Liver (tissue), 9 donors: ENCODE data around the gene DHPS. TPM values are rescaled to one million over a fixed set of nuclear protein-coding genes. Genes with fewer than 3 reads are reported as not detected.

ENCODE experiments used
- DNase-seq: peaks from one replicate; pipeline ENCODE4 v3.0.0-alpha.2; 2017; ENCODE audit warnings: low spot score
- H3K27ac ChIP-seq, 2 donors: one replicate each; pipeline ENCODE4 v1.7.0; 2013; ENCODE audit warnings: inconsistent platforms in 2 of 2, low read length in 2 of 2, control low read depth in 1 of 2, low read depth in 1 of 2, mild to moderate bottlenecking in 1 of 2
- H3K27me3 ChIP-seq, 4 donors: one replicate each; pipeline versions ENCODE4 v1.6.1 to v1.7.0; 2013; ENCODE audit warnings: low read length in 3 of 4, inconsistent platforms in 1 of 4, mild to moderate bottlenecking in 1 of 4, moderate library complexity in 1 of 4; ENCODE audit not compliant: control insufficient read depth in 4 of 4, insufficient read depth in 4 of 4
- H3K36me3 ChIP-seq, 4 donors: one replicate each; pipeline versions ENCODE4 v1.6.1 to v1.7.0; 2013; ENCODE audit warnings: low read length in 3 of 4, mild to moderate bottlenecking in 3 of 4, low read depth in 1 of 4, moderate library complexity in 1 of 4; ENCODE audit not compliant: control insufficient read depth in 4 of 4, insufficient read depth in 3 of 4
- H3K4me1 ChIP-seq, 4 donors: one replicate each; pipeline versions ENCODE4 v1.6.1 to v1.7.0; 2013; ENCODE audit warnings: low read length in 3 of 4, mild to moderate bottlenecking in 3 of 4, moderate library complexity in 1 of 4; ENCODE audit not compliant: control insufficient read depth in 4 of 4, insufficient read depth in 4 of 4
- H3K4me3 ChIP-seq, 3 donors: one replicate each; pipeline versions ENCODE4 v1.6.1 to v1.7.0; 2013; ENCODE audit warnings: low read length in 3 of 3, control low read depth in 1 of 3, low read depth in 1 of 3, mild to moderate bottlenecking in 1 of 3
- H3K9ac ChIP-seq, 2 donors: one replicate each; pipeline ENCODE4 v1.7.0; 2013; ENCODE audit warnings: low read length in 2 of 2, mild to moderate bottlenecking in 2 of 2, moderate library complexity in 2 of 2, control low read depth in 1 of 2, low read depth in 1 of 2
- H3K9me3 ChIP-seq, 4 donors: one replicate each; pipeline versions ENCODE4 v1.6.1 to v1.7.0; 2013; ENCODE audit warnings: low read length in 3 of 4; ENCODE audit not compliant: control insufficient read depth in 4 of 4
- FOXA1 ChIP-seq: IDR thresholded peaks from 2 replicates; pipeline ENCODE4 v1.6.1; 2016; ENCODE audit warnings: antibody characterized with exemption
- FOXA2 ChIP-seq: IDR thresholded peaks from 2 replicates; pipeline ENCODE4 v1.6.1; 2016; ENCODE audit warnings: antibody characterized with exemption
- GABPA ChIP-seq, 2 donors: IDR thresholded peaks in 1 of 2; conservative IDR thresholded peaks in 1 of 2; 2 replicates each; pipeline ENCODE4 v1.6.1; 2016; ENCODE audit warnings: antibody characterized with exemption in 2 of 2, mild to moderate bottlenecking in 1 of 2, moderate library complexity in 1 of 2
- HNF4A ChIP-seq, 2 donors: conservative IDR thresholded peaks; 2 replicates each; pipeline ENCODE4 v1.6.1; 2016; ENCODE audit warnings: antibody characterized with exemption in 2 of 2, mild to moderate bottlenecking in 2 of 2
- HNF4G ChIP-seq: IDR thresholded peaks from 2 replicates; pipeline ENCODE4 v1.6.1; 2016; ENCODE audit warnings: antibody characterized with exemption
- JUND ChIP-seq, 2 donors: IDR thresholded peaks; 2 replicates each; pipeline ENCODE4 v1.6.1; 2016; ENCODE audit warnings: antibody characterized with exemption in 2 of 2
- NR2F2 ChIP-seq: IDR thresholded peaks from 2 replicates; pipeline ENCODE4 v1.6.1; 2016; ENCODE audit warnings: antibody characterized with exemption
- RAD21 ChIP-seq, 2 donors: IDR thresholded peaks; 2 replicates each; pipeline ENCODE4 v1.6.1; 2016; ENCODE audit warnings: antibody characterized with exemption in 2 of 2, mild to moderate bottlenecking in 2 of 2
- RXRA ChIP-seq, 2 donors: IDR thresholded peaks; 2 replicates each; pipeline ENCODE4 v1.6.1; 2017 to 2018; ENCODE audit warnings: antibody characterized with exemption in 2 of 2, mild to moderate bottlenecking in 1 of 2
- SP1 ChIP-seq: IDR thresholded peaks from 2 replicates; pipeline ENCODE4 v1.6.1; 2018; ENCODE audit warnings: antibody characterized with exemption, mild to moderate bottlenecking
- TAF1 ChIP-seq: conservative IDR thresholded peaks from 2 replicates; pipeline ENCODE4 v1.6.1; 2016; ENCODE audit warnings: antibody characterized with exemption, mild to moderate bottlenecking
- YY1 ChIP-seq: IDR thresholded peaks from 2 replicates; pipeline ENCODE4 v1.6.1; 2016; ENCODE audit warnings: antibody characterized with exemption, mild to moderate bottlenecking
- WGBS: extraction: QIAGEN DNeasy Blood & Tissue Kit; methylation state at CpG from one replicate; pipeline ENCODE4 v1.1.7; 2013; 5-methylcytosine and 5-hydroxymethylcytosine counted together
- polyA plus RNA-seq, 2 donors: library from polyadenylated mRNA; stranded (reverse) in 1 of 2; unstranded in 1 of 2; fragments of 200-250 nt in 1 of 2; fragments of >200 nt in 1 of 2; fragmentation: Nextera tagmentation in 1 of 2; extraction: Ambion mirVana in 1 of 2; gene quantifications; one replicate each; pipeline versions ENCODE4 v1.2.1 to v1.2.3, GENCODE V29; 2013 to 2015
- total RNA-seq, 2 donors: library from RNA; depleted of rRNA; stranded (reverse); fragments of >200 nt; gene quantifications; one replicate each; pipeline ENCODE4 v1.2.3, GENCODE V29; 2014
- TF ChIP-seq, protein P1 (sequence below): IDR thresholded peaks from 2 replicates; pipeline ENCODE4 v1.6.1; 2016; ENCODE audit warnings: antibody characterized with exemption, mild to moderate bottlenecking
- TF ChIP-seq, protein P2 (sequence below): IDR thresholded peaks from 2 replicates; pipeline ENCODE4 v1.6.1; 2016; ENCODE audit warnings: antibody characterized with exemption
- donor health status: healthy.
- donor health status: healthy.
- donor health status: healthy.
- donor health status: healthy.
- donor health status: healthy.

Gene DHPS
- total and polyA plus RNA-seq, 4 donors, result 29.1 to 53.9 (median 42.6) TPM

DNA sequence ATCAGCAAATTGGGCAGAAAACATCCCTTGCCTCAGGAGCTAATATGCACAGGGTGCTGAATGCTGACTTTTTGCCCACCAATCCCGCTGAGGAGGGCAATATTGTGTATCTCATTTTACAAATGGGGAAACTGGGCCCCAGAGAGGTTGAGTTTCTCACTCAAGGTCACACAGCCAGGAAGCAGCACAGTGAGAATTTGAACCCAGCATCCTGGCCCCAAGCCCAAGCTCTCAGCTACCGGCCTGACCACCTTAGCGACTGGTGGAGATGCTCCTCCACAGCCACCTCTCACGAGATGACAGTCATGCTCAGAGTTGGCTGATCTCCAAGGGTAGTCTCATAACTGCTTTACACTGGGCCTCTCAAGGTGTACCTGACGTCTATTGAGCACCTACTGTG, 11.3 kb upstream of the DHPS start:
- TF ChIP-seq HNF4G (no peak), FOXA2 (no peak), YY1 (no peak), SP1 (no peak), FOXA1 (no peak)
- Histone ChIP-seq H3K27ac (no peak overlapping the region), H3K27me3 (no peaks in the 10 kb centered on the region), H3K9me3 (no peaks in the 10 kb centered on the region), H3K36me3 (peaks cover 0 to under 1% (median 0%) of the 10 kb centered on the region in 4 donors), H3K9ac (no peak overlapping the region), H3K4me1 (peaks cover 5 to 22% (median 16%) of the 10 kb centered on the region in 4 donors), H3K4me3 (no peak overlapping the region)
- WGBS, result 93% methylated on average over 5 of the region's 5 CpGs
- DNase-seq, result no peak

DNA sequence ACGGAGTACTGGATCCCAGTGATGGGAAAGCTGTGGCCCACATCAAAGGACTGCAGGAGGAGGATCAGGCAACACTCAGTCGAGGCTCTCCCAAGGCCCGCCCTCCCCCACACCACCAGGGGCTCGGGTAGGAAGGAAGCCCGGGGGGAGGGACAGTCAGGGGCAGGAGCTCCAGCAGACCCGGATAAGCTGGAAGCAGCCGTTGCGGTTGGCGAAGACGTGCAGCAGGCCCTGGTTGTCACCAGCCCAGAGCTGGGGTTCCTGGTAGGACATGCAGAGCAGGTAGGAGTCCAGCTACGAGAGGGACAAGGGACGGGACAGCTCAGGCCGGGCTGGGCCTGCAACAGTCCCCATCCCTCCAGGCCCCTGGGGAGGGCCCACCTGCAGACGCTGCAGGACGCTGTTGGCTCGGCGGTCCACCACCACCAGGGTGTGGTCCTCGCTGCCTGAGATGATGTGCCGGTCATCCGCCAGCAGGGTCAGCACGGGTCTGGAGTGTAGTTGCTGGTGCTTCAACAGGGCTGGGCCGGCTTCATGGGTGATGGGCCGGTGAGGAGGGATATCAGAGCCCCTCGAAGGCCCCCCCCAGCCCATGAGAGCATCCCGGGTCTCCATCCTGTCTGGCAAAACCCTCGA, 8.0 kb upstream of the DHPS start:
- Histone ChIP-seq H3K27me3 (no peaks in the 10 kb centered on the region), H3K4me3 (no peak overlapping the region), H3K36me3 (no peaks in the 10 kb centered on the region), H3K27ac (no peak overlapping the region), H3K4me1 (peaks cover 0 to under 1% (median 0%) of the 10 kb centered on the region in 4 donors), H3K9me3 (no peaks in the 10 kb centered on the region), H3K9ac (no peak overlapping the region)
- no peak for TF ChIP-seq RXRA (IDR thresholded peaks at IDR 0.05)
- TF ChIP-seq, protein P1, sequence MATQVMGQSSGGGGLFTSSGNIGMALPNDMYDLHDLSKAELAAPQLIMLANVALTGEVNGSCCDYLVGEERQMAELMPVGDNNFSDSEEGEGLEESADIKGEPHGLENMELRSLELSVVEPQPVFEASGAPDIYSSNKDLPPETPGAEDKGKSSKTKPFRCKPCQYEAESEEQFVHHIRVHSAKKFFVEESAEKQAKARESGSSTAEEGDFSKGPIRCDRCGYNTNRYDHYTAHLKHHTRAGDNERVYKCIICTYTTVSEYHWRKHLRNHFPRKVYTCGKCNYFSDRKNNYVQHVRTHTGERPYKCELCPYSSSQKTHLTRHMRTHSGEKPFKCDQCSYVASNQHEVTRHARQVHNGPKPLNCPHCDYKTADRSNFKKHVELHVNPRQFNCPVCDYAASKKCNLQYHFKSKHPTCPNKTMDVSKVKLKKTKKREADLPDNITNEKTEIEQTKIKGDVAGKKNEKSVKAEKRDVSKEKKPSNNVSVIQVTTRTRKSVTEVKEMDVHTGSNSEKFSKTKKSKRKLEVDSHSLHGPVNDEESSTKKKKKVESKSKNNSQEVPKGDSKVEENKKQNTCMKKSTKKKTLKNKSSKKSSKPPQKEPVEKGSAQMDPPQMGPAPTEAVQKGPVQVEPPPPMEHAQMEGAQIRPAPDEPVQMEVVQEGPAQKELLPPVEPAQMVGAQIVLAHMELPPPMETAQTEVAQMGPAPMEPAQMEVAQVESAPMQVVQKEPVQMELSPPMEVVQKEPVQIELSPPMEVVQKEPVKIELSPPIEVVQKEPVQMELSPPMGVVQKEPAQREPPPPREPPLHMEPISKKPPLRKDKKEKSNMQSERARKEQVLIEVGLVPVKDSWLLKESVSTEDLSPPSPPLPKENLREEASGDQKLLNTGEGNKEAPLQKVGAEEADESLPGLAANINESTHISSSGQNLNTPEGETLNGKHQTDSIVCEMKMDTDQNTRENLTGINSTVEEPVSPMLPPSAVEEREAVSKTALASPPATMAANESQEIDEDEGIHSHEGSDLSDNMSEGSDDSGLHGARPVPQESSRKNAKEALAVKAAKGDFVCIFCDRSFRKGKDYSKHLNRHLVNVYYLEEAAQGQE, result no peak
- TF ChIP-seq YY1, result no peak
- no peak for TF ChIP-seq NR2F2
- TF ChIP-seq RAD21 (IDR thresholded peaks at IDR 0.05), result no peak
- no peak for TF ChIP-seq SP1
- WGBS, result 84% methylated on average over 26 of the region's 26 CpGs
- DNase-seq, result no peak

DNA sequence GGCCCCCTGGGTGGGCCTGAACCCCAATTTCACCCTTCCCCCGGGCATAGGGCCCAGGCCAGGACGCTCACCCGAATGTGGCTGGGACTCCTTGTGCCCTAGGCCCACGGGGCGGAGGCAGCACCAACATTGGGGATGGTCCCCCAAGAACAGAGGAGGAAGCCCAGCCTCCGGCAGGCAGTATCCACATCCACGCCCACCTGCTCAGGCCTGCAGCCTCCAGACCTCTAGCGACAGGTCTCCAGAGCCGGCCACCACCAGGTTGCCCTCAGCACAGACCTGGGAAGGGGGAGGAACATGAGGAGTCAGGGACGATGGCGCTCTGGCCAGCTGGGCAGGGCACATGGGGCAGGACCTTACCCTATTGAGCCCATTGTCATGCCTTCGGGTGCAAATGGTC, 7.3 kb upstream of the DHPS start:
- 95% methylated on average over 12 of the region's 12 CpGs for WGBS
- DNase-seq, result no peak
- H3K27ac ChIP-seq, result no peak overlapping the region

More for the DNA sequence above, 7.3 kb upstream of the DHPS start:
- no peaks in the 10 kb centered on the region for H3K4me1 ChIP-seq
- H3K9ac ChIP-seq, result no peak overlapping the region
- no peaks in the 10 kb centered on the region for H3K9me3 ChIP-seq
- no peak overlapping the region for H3K4me3 ChIP-seq
- no peaks in the 10 kb centered on the region for H3K36me3 ChIP-seq
- TF ChIP-seq GABPA (IDR thresholded peaks at IDR 0.05 in 1 of 2, conservative IDR thresholded peaks at IDR 0.05 in 1 of 2) (no peak), FOXA1 (no peak), FOXA2 (no peak), JUND (IDR thresholded peaks at IDR 0.05) (no peak), HNF4G (no peak), TAF1 (no peak), HNF4A (conservative IDR thresholded peaks at IDR 0.05) (no peak), RXRA (IDR thresholded peaks at IDR 0.05) (no peak), SP1 (no peak), RAD21 (IDR thresholded peaks at IDR 0.05) (no peak)
- TF ChIP-seq, protein P2, sequence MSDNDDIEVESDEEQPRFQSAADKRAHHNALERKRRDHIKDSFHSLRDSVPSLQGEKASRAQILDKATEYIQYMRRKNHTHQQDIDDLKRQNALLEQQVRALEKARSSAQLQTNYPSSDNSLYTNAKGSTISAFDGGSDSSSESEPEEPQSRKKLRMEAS, result no peak
- H3K27me3 ChIP-seq, result no peaks in the 10 kb centered on the region
